Neural progenitor cell (in vitro differentiated cells): ENCODE results near the gene VAV3.

Experiments used
- EZH2 ChIP-seq: fragments of 200-600 bp; sonication (generic); IDR thresholded peaks from 2 replicates; pipeline ENCODE4 v1.6.1; 2017; ENCODE audit warnings: antibody characterized with exemption, mild to moderate bottlenecking, moderate library complexity
- TF ChIP-seq, protein P1 (sequence below): fragments of 200-600 bp; sonication (generic); IDR thresholded peaks from 2 replicates; pipeline ENCODE4 v1.5.1; 2017; ENCODE audit warnings: antibody characterized with exemption, mild to moderate bottlenecking

DNA sequence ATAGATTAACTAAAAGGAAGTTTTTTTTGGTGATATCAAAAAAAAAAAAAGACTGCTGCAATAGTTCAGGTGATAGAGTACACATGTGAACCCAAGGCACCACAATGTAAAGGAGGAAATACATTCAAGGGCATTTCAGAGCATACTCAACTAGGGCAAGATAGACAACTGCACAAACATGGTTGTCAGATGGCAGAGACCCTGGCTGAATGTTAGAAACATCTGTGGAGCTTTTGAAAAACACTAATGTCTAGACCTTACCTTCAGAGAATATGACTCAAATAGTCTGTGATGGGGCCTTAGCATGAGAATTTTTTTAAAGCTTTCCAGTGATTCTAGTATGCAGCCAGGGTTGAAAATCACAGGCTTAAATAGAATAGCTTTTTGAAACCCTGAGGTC lies 173.6 kb downstream of the VAV3 start:
- TF ChIP-seq, protein P1, sequence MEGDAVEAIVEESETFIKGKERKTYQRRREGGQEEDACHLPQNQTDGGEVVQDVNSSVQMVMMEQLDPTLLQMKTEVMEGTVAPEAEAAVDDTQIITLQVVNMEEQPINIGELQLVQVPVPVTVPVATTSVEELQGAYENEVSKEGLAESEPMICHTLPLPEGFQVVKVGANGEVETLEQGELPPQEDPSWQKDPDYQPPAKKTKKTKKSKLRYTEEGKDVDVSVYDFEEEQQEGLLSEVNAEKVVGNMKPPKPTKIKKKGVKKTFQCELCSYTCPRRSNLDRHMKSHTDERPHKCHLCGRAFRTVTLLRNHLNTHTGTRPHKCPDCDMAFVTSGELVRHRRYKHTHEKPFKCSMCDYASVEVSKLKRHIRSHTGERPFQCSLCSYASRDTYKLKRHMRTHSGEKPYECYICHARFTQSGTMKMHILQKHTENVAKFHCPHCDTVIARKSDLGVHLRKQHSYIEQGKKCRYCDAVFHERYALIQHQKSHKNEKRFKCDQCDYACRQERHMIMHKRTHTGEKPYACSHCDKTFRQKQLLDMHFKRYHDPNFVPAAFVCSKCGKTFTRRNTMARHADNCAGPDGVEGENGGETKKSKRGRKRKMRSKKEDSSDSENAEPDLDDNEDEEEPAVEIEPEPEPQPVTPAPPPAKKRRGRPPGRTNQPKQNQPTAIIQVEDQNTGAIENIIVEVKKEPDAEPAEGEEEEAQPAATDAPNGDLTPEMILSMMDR, result no peak
- TF ChIP-seq EZH2, result no peak
